HG02588 (cell line): Measurements from ENCODE around the gene MAGEB10.
"Not testable (repeated sequence)": the region's sequence is repeated elsewhere in the genome, so short reads cannot be mapped to it uniquely, and the experiment has no call there.

Source experiments
- ATAC-seq: cut with Tn5 transposase; IDR thresholded peaks from one replicate; pipeline ENCODE4 v1.9.1; 2021; ENCODE audit warnings: mild to moderate bottlenecking, moderate library complexity; ENCODE audit not compliant: unreplicated experiment

MAGEB10 gene

GRCh38 chrX:27807690-27808089 lies at the start of gene MAGEB10:
MAGEB10 (plus strand) TSS chrX:27807990; CDS start chrX:27821307, 13,317 bp downstream.
- no peak for ATAC-seq

GRCh38 chrX:27765718-27766117 lies 42.1 kb upstream of the MAGEB10 start:
- ATAC-seq: no peak

- ATAC-seq: no peak
Observed at GRCh38 chrX:27767387-27767786, 40.4 kb upstream of the MAGEB10 start.

GRCh38 chrX:27775984-27776383 lies 31.8 kb upstream of the MAGEB10 start:
- no peak for ATAC-seq

- no peak for ATAC-seq
Observed at GRCh38 chrX:27796640-27797257, 11.0 kb upstream of the MAGEB10 start.

GRCh38 chrX:27797575-27797974 lies 10.2 kb upstream of the MAGEB10 start:
- no peak for ATAC-seq

- no peak for ATAC-seq
Observed at GRCh38 chrX:27808226-27808625, 436 bp downstream of the MAGEB10 start.

GRCh38 chrX:27808991-27809859 lies 1.4 kb downstream of the MAGEB10 start:
- not testable (repeated sequence) for ATAC-seq

- ATAC-seq: no peak
Observed at GRCh38 chrX:27815209-27815608, 7.4 kb downstream of the MAGEB10 start.

GRCh38 chrX:27823812-27824211 lies 16.0 kb downstream of the MAGEB10 start:
- ATAC-seq: no peak

- ATAC-seq: no peak
Observed at GRCh38 chrX:27838185-27838584, 30.4 kb downstream of the MAGEB10 start.

- no peak for ATAC-seq
Observed at GRCh38 chrX:27840881-27841280, 33.1 kb downstream of the MAGEB10 start.

GRCh38 chrX:27842859-27843258 lies 35.1 kb downstream of the MAGEB10 start:
- no peak for ATAC-seq

- no peak for ATAC-seq
Observed at GRCh38 chrX:27860337-27860736, 52.5 kb downstream of the MAGEB10 start.

GRCh38 chrX:27863809-27864208 lies 56.0 kb downstream of the MAGEB10 start:
- ATAC-seq: no peak
